ENCODE data around the gene SLC22A1.

DNA sequence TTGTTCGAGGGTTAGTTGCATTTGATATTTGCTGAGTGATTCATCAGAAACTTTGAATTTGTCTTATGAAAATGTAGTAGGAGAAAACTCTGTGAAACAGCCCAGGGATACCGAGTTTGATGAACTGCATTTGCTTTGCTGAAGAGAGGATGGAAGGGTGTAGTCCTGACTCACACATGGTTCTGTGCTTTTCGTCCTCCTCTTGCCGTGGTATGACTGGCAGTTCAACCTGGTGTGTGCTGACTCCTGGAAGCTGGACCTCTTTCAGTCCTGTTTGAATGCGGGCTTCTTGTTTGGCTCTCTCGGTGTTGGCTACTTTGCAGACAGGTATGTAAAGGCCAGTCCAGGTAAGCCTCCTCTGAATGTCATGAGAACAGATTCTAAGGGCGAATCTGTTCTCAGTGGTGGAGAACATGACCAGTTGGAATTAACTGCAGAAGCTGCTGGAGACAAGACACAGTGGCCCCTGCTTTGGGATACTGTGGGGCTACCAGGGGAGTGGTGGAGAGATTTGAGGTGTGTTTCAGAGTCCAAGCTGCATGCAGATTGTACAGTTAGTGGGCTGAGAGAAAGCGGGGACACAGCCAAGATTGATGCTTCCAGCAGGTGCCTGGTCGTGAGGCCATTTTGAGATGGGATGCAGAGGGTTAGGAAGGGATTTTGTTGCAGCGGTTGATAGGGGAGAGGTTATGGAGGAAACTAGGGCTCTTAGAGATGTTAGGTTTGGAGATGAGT, 8.4 kb downstream of the SLC22A1 start:
- no peak for TF ChIP-seq POLR2A (IDR thresholded peaks at IDR 0.05; ENCODE audit: extremely low read depth, insufficient read length)
- TF ChIP-seq, protein P1, sequence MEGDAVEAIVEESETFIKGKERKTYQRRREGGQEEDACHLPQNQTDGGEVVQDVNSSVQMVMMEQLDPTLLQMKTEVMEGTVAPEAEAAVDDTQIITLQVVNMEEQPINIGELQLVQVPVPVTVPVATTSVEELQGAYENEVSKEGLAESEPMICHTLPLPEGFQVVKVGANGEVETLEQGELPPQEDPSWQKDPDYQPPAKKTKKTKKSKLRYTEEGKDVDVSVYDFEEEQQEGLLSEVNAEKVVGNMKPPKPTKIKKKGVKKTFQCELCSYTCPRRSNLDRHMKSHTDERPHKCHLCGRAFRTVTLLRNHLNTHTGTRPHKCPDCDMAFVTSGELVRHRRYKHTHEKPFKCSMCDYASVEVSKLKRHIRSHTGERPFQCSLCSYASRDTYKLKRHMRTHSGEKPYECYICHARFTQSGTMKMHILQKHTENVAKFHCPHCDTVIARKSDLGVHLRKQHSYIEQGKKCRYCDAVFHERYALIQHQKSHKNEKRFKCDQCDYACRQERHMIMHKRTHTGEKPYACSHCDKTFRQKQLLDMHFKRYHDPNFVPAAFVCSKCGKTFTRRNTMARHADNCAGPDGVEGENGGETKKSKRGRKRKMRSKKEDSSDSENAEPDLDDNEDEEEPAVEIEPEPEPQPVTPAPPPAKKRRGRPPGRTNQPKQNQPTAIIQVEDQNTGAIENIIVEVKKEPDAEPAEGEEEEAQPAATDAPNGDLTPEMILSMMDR (IDR thresholded peaks at IDR 0.05; ENCODE audit: low read depth, low read length): no peak
- no peak for TF ChIP-seq MYC (IDR thresholded peaks at IDR 0.05; ENCODE audit: low read depth, low read length)
